HFFc6 (cell line): ENCODE results near the gene SEPTIN11. TPM values are rescaled to one million over a fixed set of nuclear protein-coding genes. Genes with fewer than 3 reads are reported as not detected.

Experiments used
- DNase-seq: peaks from one replicate; pipeline ENCODE4 v3.0.0-alpha.2; 2018
- H3K27ac Mint-ChIP-seq: 2 replicates; pipeline ENCODE4 v1.8.0; 2020; ENCODE audit warnings: mild to moderate bottlenecking, mixed read lengths
- H3K27me3 Mint-ChIP-seq: 2 replicates; pipeline ENCODE4 v1.8.0; 2021; ENCODE audit warnings: mild to moderate bottlenecking, moderate library complexity, mixed read lengths; ENCODE audit not compliant: insufficient read depth
- H3K36me3 Mint-ChIP-seq: 2 replicates; pipeline ENCODE4 v1.8.0; 2021; ENCODE audit warnings: low read depth, mixed read lengths
- H3K4me1 Mint-ChIP-seq: 2 replicates; pipeline ENCODE4 v1.8.0; 2020; ENCODE audit warnings: low read depth, mixed read lengths
- H3K4me3 Mint-ChIP-seq: 2 replicates; pipeline ENCODE4 v1.8.0; 2020; ENCODE audit warnings: mild to moderate bottlenecking, moderate library complexity, mixed read lengths
- H3K9me3 Mint-ChIP-seq: 2 replicates; pipeline ENCODE4 v1.8.0; 2020; ENCODE audit warnings: mild to moderate bottlenecking, mixed read lengths
- CTCF ChIP-seq: fragments of 200-600 bp; sonication (generic); IDR thresholded peaks from 2 replicates; pipeline ENCODE4 v1.5.0; 2021; ENCODE audit warnings: antibody characterized with exemption, mild to moderate bottlenecking
- total RNA-seq, 6 experiments: library from RNA; stranded (reverse); fragmentation: NEBNext Ultra II Directional; extraction: Animal tissue kit (Norgen Biotek cat#: 25700); gene quantifications; 2 replicates in 1 of 6; 3 replicates in 5 of 6; pipeline ENCODE4 v1.2.3, GENCODE V29; 2021

SEPTIN11 gene
- total RNA-seq, 6 experiments from 2014 or later: 563 to 907 (median 620) TPM

GRCh38 chr4:76987685-76988084, 38.1 kb downstream of the SEPTIN11 start:
- no peak for DNase-seq
- peak overlapping the region; percentile 90 for H3K27ac Mint-ChIP-seq

GRCh38 chr4:76989391-76990061, 40.0 kb downstream of the SEPTIN11 start:
- peak overlapping the region; percentile 79 for H3K4me3 Mint-ChIP-seq
- H3K36me3 Mint-ChIP-seq: peaks cover 55% of the 10 kb centered on the region
- peaks cover 18% of the 10 kb centered on the region for H3K9me3 Mint-ChIP-seq
- H3K27ac Mint-ChIP-seq: peak overlapping the region; percentile 89
- peaks cover 41% of the 10 kb centered on the region for H3K27me3 Mint-ChIP-seq
- peaks cover 93% of the 10 kb centered on the region for H3K4me1 Mint-ChIP-seq
- TF ChIP-seq CTCF: no peak
- no peak for DNase-seq

More at GRCh38 chr4:76987685-76988084, 38.1 kb downstream of the SEPTIN11 start:
- Mint-ChIP-seq H3K4me1 (peaks cover 96% of the 10 kb centered on the region), H3K9me3 (peaks cover 13% of the 10 kb centered on the region), H3K4me3 (peak overlapping the region; percentile 84), H3K27me3 (peaks cover 32% of the 10 kb centered on the region), H3K36me3 (peaks cover 57% of the 10 kb centered on the region)
- no peak for TF ChIP-seq CTCF

GRCh38 chr4:76990288-76991080, 40.9 kb downstream of the SEPTIN11 start:
- Mint-ChIP-seq H3K27ac (peak overlapping the region; percentile 89), H3K4me3 (peak overlapping the region; percentile 79), H3K4me1 (peaks cover 85% of the 10 kb centered on the region), H3K9me3 (peaks cover 18% of the 10 kb centered on the region), H3K36me3 (peaks cover 56% of the 10 kb centered on the region), H3K27me3 (peaks cover 40% of the 10 kb centered on the region)
- peak; percentile 39 for TF ChIP-seq CTCF
- DNase-seq: peak; percentile 84

- DNase-seq: no peak
- Mint-ChIP-seq H3K9me3 (peaks cover 18% of the 10 kb centered on the region), H3K27me3 (peaks cover 38% of the 10 kb centered on the region), H3K4me1 (peaks cover 85% of the 10 kb centered on the region), H3K36me3 (peaks cover 56% of the 10 kb centered on the region), H3K27ac (peak overlapping the region; percentile 89), H3K4me3 (peak overlapping the region; percentile 79)
- TF ChIP-seq CTCF: no peak
Observed at GRCh38 chr4:76991161-76991660, 41.7 kb downstream of the SEPTIN11 start.

- DNase-seq: no peak
- peaks cover 49% of the 10 kb centered on the region for H3K27me3 Mint-ChIP-seq
- peak overlapping the region; percentile 51; the same call in 1 of the 2 replicates for H3K27ac Mint-ChIP-seq
- H3K9me3 Mint-ChIP-seq: peaks cover 18% of the 10 kb centered on the region
- H3K4me1 Mint-ChIP-seq: peaks cover 84% of the 10 kb centered on the region
- no peak for TF ChIP-seq CTCF
- no peak overlapping the region for H3K4me3 Mint-ChIP-seq
- peaks cover 71% of the 10 kb centered on the region for H3K36me3 Mint-ChIP-seq
Observed at GRCh38 chr4:76993787-76994641, 44.5 kb downstream of the SEPTIN11 start.
